Measurements from ENCODE around the gene POU2AF2.
"Not testable (repeated sequence)": the region's sequence is repeated elsewhere in the genome, so short reads cannot be mapped to it uniquely, and the experiment has no call there.

The POU2AF2 gene

DNA sequence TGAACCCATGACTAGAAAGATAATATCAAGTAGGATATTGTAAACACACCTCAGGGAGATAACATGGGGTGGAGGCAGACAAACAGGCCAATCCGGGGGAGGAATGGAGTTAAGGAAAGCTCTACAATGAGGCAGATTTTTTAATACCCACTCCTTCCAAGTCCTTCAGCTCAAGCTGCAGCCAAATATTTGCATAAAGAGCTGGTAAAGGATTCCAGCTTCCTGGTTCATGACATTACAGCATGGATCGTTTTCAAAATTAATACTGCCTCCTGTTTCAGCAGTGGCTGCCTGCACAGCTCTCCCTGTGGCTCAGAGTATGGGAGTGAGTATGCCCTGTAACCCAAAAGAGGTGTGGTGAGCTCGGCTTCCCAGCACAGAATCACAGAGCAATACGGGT lies 57.9 kb downstream of the POU2AF2 start:
- no peak for DNase-seq (ENCODE audit: low read depth)

DNA sequence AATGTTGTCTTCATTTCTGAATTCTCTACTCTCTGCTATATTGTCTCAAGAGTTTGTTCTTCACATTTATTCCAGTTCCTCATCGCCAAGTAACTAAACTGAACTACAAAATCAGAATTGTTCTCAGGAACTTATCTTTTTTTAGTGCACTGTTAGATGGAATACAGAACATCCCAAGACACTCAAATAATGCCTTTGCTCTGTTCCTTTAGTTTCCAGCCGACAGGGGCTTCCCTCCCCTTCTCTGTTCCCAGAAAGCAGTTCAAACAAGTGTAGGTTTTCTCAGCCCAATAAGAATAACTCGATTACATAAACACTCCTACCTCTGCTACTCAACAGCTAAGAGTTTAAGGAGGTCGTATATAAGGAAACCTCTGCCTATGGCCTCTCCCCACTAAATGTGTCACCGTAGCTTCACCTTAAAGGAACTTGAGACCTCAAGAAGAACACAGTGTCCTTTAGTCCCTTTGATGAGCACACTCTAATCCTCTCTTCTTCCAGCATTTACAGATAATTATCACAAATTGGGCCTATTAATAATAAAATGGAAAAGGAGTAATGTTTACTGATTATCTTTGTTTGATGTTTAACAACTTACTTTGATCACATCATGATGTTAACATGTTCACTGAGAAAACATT lies 59.8 kb downstream of the POU2AF2 start:
- DNase-seq (ENCODE audit: low read depth) = no peak

DNA sequence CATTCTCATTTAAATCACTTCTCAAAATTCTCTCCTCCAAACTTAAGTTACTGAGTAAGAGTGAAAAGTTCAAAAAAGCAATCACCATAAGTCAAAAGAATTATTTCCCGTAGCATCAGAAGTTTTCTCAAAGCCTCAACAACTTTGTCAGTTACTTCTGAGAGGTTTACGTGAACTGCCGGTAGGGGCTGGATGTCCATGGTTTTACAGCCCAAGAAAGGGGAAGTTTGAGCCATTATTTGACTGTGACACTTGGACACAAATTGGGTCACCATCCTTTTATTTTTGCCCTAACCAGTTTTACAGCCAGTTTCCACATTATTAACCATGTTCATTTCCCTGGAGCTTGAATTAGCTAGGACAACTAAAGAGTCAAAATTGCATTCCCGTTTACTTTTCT lies 60.4 kb downstream of the POU2AF2 start:
- DNase-seq (ENCODE audit: low read depth) = no peak

DNA sequence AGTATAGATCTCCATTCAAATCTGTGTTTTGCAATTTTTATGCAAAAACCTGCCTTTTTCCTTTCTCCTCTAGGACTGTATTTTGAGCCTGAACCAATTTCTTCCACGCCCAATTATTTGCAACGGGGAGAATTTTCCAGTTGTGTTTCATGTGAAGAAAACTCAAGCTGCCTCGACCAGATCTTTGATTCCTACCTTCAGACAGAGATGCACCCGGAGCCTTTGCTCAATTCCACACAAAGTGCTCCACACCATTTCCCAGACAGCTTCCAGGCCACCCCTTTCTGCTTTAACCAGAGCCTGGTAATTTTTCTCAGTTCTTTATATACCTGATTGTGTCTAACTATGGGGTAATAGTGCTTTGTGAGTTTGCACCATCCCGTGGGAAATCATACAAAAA lies 60.8 kb downstream of the POU2AF2 start:
- DNase-seq (ENCODE audit: low read depth) = no peak

DNA sequence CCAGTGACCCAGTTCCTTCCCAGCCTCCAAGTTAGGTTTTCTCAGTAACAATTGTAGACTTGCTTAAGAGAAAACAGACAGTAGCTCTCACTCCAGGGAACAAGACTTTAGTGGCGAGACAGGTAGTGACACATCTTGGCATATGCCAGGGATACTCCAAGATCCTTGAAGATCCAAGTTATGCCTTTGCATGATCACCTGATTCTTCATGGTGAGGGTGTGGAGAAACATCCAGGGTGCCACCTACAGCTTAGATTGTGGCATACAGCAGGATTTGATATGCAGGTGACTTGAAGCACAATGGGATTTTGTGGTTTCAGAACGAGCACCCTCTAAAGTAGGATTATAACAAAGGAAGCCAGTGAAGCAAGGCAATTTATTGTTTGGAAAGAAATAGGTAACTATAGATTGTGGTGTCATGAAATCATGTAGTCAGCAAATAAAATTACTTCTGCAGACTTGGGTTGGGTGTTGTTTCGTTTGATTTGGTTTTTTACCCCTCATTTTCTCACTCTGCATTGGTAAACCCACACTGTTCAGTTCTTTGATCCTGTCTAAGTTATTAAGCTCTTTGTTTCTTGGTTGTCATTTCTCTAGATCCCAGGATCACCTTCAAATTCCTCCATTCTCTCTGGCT lies 62.1 kb downstream of the POU2AF2 start:
- DNase-seq (ENCODE audit: low read depth) = no peak

DNA sequence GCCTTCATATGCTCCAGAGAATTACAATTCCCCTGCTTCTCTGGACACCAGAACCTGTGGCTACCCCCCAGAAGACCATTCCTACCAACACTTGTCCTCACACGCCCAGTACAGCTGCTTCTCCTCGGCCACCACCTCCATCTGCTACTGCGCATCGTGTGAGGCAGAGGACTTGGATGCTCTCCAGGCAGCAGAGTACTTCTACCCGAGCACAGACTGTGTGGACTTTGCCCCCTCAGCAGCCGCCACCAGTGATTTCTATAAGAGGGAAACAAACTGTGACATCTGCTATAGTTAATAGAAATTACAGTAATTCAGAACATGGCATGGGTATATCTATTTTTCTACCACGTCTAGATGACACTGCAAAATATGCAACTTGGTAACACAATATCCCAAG lies 62.6 kb downstream of the POU2AF2 start:
- DNase-seq (ENCODE audit: low read depth) = no peak

DNA sequence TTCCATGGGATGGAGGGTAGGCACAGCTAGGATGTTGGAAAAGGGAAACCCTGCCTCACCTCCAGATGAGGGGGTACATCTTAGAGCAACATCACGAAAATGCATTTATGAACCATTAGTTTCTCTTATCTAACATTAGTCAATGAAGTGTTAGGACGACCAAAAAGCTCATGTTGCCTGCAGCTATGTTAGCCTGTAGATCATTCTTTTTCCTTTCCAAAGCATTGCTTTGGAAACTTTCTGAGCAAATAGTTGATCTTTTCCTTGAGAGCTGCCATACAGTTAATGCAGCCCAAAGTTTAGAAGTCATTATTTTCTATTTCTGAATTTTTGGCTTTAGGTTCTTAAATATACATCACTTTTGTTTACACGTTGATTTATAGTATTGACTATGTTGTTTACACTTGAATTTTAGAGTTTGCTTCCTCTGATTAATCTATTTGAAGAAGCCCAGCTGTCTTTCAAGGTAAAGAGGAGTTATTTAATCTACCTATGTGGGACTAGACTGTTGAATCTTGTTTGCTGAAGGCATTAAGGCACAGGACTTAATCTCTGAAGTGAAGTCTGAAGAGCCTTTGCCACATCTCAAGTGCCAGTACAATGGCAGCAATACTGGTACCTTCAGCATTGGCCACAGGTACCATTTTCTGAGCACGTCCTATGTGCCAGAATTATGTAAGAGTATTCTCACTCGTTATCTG lies 63.8 kb downstream of the POU2AF2 start:
- DNase-seq (ENCODE audit: low read depth) = no peak

DNA sequence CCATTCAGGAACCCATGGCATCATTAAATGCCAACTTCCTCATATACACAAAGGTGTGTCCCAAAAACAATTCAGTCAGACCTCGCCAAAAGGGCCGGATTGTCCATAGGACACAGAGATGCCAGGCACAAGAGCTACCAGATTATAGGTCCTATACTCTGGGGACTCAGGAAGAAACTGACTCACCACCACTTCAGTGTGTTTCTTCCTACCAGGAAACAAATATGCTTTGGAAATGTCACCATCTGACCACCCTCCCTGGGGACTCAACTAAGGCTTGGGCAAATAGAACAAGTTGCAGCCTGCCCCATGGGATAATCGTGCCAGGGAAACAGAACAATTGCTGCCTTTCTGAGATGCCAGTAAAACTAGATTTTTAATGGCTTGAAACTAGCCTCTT lies 64.6 kb downstream of the POU2AF2 start:
- DNase-seq (ENCODE audit: low read depth) = no peak

DNA sequence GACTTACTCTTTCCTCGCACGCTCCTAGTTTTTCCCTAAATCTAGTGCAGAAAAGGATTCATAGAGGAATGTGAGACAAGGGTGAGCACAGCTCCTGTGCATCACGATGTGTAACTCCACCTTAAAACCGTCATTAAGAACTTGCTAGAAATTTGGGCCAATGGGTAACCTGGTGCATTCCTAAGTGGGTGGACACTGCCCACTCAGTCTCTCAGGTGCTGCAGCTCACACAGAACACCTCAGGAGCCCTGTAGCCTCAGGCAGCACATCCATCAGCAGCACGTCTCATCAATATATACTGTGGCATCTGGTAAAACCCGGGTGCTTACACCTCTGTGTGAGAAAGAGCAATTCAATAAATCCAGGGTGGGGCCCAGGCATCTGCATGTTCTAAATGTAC lies 65.2 kb downstream of the POU2AF2 start:
- DNase-seq (ENCODE audit: low read depth) = no peak

DNA sequence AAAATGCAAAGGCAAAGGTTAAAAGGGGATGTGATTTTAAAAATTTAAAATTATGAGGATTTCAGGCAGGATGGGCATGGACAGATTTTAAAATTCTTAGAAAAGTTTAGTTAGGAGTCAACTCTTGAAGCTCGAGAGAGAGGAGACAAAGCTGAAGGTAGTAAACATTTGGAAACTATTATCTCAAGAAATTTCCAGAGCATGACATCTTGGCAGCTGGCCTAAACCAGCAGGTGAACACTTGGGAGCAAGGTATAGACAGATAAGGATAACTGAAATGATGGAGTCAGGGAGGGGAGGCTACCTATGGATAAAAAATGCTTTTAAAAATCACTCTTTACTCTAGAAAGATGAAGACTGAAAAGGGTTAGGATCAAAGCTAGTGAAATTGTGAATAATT lies 66.6 kb downstream of the POU2AF2 start:
- no peak for DNase-seq (ENCODE audit: low read depth)

DNA sequence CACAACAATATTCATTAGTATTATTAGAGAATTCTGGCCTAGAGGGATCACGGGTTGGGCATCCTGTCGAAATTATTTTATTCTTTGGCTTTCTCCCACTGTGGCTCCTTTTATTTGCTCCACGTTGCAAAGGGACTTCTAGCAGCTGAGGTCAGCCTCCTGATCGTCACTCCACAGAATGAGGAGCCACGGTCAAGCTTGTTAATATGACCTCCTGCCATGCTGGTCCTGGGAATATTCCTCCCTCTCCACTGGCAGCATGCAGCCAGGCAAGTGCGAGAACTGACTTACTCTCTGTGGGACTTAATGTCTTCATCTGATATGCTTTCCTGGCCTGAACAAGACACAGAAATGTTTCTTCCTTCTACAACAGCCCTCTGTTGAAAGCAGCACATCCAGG lies 73.8 kb downstream of the POU2AF2 start:
- DNase-seq (ENCODE audit: low read depth) = no peak

DNA sequence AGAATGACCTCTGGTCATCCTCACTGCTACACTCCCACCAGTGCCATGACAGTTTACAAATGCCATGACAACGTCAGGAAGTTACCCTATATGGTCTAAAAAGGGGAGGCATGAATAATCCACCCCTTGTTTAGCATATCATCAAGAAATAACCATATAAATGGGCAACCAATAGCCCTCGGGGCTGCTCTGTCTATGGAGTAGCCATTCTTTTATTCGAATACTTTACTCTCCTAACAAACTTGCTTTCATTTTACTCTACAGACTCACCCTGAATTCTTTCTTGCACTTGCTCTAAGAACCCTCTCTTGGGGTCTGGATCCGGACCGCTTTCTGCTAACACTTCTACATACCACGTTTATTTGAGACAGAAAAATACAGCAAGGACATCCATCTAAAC lies 74.7 kb downstream of the POU2AF2 start:
- not testable (repeated sequence) for DNase-seq (ENCODE audit: low read depth)

DNA sequence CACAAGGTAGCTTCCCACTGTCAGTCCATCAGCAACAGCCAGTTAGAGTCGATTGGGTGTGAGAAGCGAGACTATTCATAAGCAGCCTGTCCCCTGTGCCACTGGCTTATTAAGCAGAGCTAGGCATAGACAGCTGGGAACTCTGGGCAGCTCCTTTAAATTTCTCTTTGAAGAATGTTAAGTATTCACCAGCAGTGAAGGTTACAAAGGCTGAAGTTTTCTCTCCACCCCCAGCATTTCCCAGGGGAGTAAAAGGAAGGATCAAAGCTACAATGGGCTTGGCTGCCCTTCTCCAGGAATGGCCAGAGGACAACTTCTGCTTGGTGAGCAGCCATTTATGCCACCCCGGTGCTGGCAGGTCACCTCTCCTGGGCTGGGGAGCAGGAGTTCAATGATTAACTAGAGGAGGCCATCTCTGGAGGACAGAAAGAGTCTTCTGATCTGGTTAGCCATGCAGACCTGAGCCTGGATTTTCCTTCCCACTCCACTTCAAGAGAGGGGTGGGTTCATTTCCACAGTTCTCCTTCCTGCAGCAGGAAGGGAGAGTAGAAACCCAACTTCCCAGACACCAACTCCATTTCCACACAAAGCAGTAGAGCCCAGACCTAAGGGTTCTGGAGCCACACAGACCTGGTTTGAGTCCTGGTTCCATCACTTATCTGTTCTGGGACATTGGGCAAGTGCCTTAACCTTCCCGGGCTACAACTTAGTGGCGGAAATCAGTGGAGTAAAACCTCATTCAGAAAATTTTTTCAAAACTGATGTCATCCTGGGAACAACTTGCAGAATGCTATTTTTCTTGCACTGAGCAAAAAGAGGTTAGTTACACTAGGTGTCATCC lies 75.4 kb downstream of the POU2AF2 start:
- no peak for DNase-seq (ENCODE audit: low read depth)

DNA sequence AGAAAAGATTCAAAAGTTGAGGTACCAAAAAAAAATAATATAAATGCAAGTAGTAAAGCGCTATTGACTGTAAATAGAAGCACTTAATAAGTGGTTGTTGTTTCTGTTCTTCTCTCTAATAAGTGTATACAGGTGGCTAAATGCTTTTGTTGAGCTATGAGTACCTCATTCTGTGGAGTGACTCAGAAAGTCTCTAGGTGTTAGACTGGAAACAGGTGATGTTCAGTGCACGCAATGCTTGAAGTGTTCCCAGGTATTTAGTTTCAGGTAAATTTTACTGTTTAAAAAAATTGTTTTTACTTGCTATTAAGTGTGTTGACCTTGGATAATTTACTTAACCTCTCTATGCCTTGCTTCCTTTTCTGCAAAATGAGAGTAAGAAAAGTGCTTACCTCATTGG lies 77.0 kb downstream of the POU2AF2 start:
- DNase-seq (ENCODE audit: low read depth) = no peak

DNA sequence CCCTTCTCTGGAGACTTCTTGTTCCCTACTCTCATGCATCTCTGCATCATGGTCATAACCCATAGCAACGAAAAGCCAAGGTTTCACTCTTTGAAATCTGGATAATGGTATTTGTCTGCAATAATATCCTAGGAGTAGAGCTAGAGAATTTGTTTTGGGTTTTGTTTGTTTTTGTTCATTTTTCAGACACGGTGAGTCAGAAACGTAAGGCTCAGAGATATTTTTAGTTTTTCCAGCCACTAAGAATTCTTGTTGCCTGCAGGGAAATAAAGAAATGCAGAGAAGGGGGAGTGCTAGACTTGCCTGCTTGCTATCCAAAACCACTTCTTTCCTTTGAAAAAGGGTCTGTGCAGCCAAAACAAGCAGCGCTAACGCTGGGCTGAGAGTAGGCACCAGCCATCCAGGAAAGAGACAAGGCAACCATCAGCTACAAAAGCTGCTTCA lies 78.8 kb downstream of the POU2AF2 start:
- DNase-seq (ENCODE audit: low read depth) = no peak

DNA sequence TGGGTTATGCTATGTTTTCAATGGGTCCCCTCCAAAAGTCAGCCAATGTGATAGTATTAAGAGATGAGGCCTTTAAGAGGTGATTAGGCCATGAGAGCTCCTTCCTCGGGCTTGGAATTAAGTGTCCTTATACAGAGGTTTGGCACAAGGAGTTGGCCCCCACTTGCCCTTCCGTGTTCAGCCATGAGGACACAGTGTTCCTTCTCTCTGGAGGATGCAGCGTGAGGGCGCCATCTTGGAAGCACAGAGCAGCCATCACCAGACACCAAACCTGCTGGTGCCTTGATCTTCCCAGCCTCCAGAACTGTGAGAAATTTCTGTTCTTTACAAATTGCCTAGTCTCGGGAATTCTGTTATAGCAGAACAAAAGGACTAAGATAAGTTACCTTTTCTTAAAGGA lies 79.7 kb downstream of the POU2AF2 start:
- no peak for DNase-seq (ENCODE audit: low read depth)

DNA sequence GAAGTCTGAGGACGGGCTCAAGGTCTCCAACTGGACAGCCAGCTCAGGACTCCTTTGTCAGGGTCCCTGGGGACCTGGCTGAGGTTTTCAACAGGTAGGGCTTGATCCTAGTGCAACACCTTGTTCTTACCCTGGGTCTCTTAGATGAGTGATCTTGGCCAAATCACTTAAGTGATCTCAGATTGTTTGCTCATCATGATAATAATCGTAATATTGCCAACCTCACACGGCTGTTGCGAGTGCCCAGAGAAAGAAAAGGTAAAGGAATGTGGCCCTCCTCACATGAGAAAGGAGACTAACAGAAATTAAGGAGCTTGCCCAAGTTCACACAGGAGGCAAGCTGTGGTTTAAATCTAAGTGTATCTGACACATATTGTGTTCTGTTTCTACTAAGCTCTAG lies 81.3 kb downstream of the POU2AF2 start:
- DNase-seq (ENCODE audit: low read depth) = no peak

DNA sequence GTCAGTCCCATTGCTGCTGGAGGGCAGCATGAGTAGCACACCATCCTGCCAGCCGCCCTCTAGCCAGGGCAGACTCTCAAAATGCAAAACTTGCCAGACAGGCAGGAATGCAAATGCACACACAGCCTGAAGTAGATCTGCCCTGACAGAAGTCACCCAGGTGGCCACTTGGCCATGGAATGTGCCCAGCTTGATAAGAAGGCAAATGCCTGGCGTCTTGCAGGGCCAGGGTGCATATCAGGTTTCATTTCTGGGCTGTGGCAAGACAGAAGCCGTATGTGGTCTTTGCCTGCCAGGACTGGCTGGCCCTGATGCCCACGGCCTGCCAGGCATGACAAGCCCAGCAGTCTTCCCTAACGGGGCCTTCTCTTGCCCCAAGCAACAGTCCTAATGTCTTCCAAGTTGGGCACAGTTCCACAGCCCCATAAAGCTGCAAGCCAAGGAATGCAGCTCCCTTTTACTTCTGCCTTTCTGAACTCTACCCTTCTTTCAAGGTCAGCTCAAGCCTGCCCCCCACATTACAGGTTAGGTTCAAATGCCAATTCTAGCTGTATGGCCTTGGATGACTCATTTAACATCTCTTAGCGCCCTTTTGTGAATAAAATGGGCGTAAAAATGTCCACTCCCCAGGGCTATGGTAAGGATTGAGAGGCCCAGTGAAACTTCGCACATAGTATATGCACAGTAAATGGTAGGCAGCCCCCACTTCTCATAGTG lies 82.5 kb downstream of the POU2AF2 start:
- no peak for DNase-seq (ENCODE audit: low read depth)

DNA sequence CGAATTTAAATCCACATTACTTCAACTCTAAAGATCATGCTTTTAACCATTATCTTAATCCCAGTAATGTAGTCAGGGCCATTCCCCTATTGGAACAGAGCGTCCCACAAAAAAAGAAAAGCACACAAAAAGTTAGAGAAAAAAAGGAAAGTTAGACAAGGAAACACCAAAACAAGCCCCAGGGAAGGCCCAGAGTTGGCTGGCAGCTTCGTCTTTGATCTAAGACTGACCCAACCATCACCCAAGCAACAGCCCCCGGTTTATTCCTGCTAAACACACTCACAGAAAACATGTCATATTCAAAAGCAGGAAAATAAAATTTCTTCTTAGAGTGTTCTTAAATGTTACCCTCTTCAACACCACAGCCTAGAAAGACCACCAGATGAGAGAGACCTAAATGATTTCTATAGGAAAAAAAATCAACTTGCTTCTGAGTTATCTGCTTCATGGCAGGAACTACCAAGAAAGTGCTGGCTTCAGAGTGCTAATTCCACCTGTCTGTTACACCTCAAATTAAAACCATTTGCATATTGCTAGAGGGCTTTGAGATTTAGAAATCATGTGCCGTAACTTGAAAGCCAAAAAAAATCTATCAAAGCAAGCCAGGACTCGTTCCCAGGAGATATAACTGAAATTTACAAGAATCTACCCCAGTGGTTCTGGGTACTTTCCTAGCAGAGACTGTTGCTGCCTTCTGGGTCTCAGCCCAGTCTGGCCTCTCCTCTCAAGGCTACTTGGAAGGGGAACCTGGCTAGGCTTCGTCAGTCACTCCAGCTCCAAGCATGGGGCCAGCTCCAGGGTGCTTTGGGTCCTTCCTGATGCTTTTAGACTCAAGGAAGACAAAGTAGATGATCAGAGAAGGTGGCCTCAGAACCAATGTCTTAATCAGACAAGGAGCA lies 84.0 kb downstream of the POU2AF2 start:
- DNase-seq (ENCODE audit: low read depth) = no peak

DNA sequence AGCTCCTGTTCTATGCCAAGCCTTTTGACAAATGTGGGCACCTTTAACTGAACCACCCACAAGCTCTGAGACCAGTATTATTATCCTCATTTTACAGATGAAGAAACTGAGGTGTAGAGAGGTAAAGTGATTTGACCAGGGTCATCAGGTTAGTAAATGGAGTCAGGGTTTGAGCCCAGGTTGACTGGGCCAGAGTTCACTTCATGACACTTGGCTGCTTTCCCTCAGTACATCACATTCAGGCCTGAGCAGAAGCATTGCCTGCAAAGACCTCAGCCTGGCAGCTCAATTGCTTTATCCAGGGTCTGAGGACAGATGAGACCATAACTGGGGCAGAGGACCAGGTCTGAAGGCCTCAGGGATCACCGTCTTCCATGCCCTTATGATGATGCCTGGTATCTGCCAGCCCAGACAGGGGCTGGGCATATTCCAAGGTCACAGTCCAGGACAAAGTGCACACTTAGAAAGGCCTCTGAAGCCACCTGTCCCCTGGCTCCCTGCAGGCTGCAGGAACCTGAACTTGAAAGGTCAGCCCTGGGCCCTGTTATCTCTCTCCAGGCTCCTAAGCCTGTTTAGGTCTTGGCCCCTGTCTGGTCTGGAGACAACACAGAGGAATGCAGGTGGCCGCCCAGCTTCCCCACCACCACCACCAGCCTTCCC lies 84.8 kb downstream of the POU2AF2 start:
- no peak for DNase-seq (ENCODE audit: low read depth)

Measured in stimulated activated CD8-positive, alpha-beta memory T cell treated with anti-CD3 and anti-CD28 coated beads, Interleukin-12 subunit alpha, Interleukin-12 subunit beta, amount 100 ng/mL, for 4 hours (primary cell).